HG03064 (cell line): Measurements from ENCODE around the gene SLC12A2.

ENCODE experiments used
- ATAC-seq: cut with Tn5 transposase; IDR thresholded peaks from one replicate; pipeline ENCODE4 v1.9.1; 2021; ENCODE audit warnings: low read depth; ENCODE audit not compliant: unreplicated experiment

SLC12A2 gene

GRCh38 chr5:128216860-128217531 is 133.4 kb downstream of the SLC12A2 start:
- ATAC-seq, result no peak

GRCh38 chr5:128220841-128221240 is 137.3 kb downstream of the SLC12A2 start:
- no peak for ATAC-seq

- ATAC-seq, result no peak
These were observed 140.8 kb downstream of the SLC12A2 start for GRCh38 chr5:128224336-128224735.

DNA sequence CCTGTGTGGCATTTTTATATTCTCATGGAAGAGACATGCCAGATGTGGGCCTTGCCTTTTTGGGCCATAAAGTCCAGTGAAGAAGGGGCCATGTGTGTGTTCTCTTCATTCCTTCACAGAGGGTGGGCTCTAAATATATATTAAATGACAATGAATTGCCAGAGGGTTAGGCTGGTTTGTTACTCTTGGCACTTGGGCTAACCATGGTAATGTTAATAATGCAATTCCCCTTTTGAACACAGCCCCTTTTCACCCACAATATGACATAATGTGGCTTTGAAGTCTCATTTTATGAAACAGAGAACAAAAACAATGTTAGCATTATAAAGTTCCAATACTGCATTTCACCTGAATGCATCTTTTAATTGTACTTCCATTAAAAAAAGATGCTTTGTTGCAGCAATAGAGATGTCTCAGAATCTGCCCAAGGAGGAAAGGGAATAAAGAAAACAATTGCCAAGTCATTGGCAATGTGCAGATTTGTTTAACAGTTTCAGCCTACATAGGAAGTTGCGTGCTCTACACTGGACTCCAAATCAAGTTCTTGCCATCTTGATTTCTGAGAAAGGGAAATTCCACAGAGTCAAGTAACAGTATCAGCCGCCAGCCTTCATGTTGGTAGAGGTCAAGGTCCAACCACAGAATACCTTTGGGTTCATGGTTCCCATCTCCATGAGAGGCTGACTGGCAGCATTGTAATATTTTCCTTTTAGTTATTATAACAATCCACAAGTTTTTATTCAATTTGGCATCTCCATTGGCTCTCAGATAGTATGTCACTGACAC is 141.9 kb downstream of the SLC12A2 start:
- no peak for ATAC-seq

- ATAC-seq, result no peak
These were observed 144.4 kb downstream of the SLC12A2 start for GRCh38 chr5:128228008-128228407.

- ATAC-seq, result no peak
These were observed 145.0 kb downstream of the SLC12A2 start for GRCh38 chr5:128228521-128228920.

- ATAC-seq, result no peak
These were observed 151.5 kb downstream of the SLC12A2 start for GRCh38 chr5:128234928-128235641.

DNA sequence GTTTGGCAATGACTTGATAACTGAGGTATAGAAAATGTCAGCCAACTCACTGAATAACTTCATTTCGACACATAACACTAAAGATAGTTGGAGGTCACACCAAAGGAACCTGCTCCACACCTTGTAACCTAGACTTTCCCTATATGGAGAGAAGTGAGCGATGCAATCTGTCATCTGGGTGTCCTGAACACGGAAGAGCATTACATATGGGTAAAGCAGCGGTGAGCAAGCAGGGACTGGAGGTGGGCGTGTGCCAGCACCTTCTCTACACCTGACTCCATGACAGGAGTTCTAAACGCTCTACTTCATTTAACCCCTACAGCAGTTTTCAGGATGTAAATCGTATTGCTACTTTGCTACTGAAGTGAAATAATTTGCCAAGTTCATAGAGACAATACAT is 152.8 kb downstream of the SLC12A2 start:
- no peak for ATAC-seq

GRCh38 chr5:128237000-128237399 is 153.4 kb downstream of the SLC12A2 start:
- ATAC-seq, result no peak

DNA sequence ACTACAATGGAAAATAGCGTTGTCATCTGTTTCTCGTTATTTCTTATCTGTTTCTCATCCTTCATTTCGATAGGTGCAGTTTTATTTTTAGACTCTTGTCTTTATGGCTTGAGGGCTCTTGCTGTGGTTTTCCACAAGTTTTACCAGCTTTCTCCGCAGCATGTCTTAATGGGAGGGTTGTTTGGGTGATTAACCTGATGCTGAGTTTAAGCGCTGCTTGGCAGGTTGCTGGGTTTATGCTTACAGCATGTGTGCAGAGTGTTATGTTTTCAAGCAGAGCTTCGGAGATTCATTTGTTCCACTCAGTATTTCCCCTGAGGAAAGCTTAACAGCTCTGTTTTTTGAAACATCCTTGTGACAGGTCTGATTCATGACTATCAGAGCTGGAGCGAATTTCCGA is 154.0 kb downstream of the SLC12A2 start:
- no peak for ATAC-seq
